Muscle of arm (tissue), 12 donors: Measurements from ENCODE around the gene PXDN. TPM values are rescaled to one million over a fixed set of nuclear protein-coding genes. Genes with fewer than 3 reads are reported as not detected.
A peak's percentile ranks its signal among the peaks of the same experiment; 100 is the strongest.
"Not testable (repeated sequence)": the region's sequence is repeated elsewhere in the genome, so short reads cannot be mapped to it uniquely, and the experiment has no call there.

Experiments used
- DNase-seq: peaks from one replicate; pipeline ENCODE4 v3.0.0-alpha.2; 2013
- polyA plus RNA-seq, 12 donors: library from polyadenylated mRNA; unstranded; fragments of 120-200 nt; gene quantifications; one replicate each; pipeline ENCODE4 v1.2.1, GENCODE V29; 2013; ENCODE audit not compliant: insufficient read length in 12 of 12

The PXDN gene
- polyA plus RNA-seq, 12 donors: 130 to 264 (median 161) TPM

DNA sequence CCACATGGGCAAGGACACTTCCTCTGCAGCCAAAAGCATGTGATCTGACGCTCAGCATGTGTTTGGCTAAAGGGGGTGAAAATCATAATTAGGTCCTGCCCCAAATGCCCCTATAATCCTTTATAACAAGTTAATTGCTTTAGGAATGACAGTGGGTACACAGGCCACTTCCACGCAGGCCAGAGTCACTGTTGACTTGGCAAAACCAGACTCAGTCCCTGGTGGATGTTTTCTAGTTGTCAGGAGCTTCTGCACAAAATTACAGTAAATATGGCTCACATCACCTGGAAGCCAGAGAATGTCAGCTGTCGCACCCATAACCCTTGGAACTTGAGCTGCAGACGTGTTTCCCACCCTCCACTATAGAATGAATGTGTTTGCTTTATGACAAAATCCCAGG is 13.3 kb upstream of the PXDN start:
- DNase-seq: no peak

DNA sequence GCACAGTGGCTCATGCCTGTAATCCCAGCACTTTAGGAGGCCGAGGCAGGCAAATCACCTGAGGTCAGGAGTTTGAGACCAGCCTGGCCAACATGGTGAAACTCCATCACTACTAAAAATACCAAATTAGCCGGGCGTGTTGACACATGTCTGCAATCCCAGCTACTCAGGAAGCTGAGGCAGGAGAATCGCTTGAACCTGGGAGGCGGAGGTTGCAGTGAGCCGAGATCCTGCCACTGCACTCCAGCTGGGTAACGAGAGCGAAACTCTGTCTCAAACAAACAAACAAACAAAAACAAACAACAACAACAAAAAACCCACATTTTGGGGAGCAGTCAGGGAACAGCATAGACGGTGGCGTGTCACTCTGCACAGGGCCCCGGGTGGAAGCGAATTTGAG is 12.8 kb upstream of the PXDN start:
- not testable (repeated sequence) for DNase-seq

DNA sequence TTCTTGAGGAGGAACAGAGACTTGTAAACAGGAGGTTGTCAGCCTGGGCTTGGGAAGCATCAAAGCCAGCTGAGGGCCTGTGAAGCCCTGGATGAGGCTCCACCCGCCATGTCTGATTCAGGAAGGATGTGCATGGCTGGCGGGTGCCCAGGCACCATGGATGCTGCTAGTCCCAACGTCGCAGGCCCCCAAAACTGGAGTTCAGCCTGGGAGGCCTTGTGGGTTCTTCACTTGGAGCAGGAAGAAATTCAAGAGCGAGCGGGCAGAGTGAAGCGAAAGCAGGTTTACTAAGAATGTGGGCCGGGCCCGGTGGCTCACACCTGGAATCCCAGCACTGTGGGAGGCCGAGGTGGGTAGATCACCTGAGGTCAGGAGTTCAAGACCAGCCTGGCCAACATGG is 12.1 kb upstream of the PXDN start:
- no peak for DNase-seq

DNA sequence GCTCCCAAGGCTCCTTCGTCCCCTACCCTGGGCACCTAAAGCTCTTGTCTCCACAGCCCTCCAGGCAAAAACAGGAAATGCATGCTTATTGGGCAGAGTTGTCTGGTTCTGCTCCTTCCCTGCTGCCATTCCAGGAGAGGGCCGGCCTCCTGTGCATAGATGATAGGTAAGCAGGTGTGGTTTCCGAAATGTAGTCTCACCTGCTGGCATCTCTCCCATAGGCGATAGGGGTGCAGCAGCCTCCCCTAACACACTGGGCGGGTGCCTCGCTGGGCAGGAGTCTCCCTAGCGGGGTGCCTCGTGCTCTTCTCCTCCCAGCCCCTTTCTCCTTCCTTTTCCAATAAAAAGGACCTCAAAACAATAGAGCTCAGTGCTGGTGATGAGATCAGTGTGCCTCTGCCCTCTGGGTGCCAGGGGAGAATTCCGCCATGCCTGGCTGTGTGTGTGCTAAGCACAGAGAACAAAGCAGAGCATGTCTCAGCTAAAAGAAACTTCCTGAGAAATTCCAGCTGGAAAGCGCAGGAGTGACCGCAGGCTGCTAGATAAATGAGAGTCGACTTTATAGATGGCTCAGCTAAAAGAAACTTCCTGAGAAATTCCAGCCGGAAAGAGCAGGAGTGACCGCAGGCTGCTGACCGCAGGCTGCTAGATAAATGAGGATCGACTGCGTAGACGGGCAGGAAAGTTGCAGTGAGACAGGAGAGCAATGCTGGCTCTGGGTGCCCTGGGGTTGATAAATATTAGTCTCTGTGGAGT is 11.3 kb upstream of the PXDN start:
- DNase-seq: no peak

DNA sequence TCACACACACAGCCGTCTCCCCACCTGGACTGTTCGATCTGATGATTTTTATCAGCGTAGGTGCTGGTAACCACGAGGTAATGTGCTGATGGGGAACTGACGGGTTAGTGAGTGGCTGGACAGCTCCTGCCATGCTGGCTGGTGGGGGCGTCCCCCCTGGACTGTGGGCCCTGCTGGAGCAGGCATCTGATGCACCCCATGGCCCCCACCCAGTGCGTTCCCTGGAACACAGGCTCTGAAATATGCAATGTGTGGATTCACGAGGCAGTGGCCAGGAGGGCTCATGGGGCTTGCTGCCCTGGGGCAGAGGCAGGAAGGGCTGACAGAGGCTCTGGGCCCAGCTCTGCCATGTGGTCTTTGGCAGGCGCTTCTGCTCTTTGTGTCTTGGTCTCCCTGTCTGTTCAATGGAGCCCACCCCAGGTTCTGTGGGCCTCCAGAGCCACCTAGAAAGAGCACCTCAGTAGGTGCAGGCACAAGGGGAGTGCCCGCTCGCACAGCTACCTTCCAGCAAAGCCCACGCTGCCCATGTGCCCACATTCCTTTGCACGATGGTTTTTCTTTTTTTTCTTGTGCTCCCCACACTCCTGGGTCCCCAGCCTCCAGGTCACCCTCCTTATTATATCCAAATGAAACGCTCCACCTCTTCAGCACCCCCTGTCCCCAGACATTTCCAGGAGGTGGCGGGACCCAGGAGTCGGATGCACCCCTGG is 10.3 kb upstream of the PXDN start:
- no peak for DNase-seq

DNA sequence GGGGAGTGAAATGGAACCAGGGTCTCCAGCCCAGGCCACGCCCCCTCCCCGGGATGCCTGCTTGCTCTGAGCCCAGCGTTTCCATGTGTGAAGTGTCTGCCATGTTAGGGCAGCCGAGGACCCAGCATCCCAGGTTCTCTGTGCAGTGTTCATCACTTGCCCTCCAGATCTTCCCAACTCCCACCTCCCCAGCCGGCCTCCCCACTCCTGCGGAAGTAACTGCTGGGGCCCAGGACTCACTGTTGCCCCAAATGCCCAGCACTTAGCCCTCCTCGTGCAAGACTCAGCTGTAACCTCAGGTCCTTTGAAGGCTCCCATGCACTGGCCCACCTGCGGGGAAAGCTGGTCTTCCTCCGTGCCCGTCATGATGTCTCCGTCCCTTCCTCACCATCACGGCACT is 9.7 kb upstream of the PXDN start:
- no peak for DNase-seq

DNA sequence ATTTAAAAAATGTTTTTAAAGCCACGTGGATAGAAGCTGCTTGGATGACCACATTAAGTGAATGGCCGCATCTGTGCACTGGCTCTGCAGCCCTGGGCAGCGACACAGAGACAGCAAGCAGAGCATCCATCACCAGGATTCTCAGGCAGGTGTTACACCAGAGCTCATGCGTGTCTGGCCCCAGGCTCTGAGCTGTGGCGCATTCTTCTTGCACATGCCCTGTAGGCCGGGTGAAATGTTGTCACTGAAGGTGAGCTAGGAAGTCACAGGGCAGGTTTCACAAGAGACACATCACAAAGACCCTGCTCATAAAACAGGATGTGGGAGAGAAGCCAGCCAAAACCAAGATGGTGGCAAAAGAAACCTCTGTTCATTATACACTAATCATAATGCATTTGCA is 8.4 kb upstream of the PXDN start:
- no peak for DNase-seq

DNA sequence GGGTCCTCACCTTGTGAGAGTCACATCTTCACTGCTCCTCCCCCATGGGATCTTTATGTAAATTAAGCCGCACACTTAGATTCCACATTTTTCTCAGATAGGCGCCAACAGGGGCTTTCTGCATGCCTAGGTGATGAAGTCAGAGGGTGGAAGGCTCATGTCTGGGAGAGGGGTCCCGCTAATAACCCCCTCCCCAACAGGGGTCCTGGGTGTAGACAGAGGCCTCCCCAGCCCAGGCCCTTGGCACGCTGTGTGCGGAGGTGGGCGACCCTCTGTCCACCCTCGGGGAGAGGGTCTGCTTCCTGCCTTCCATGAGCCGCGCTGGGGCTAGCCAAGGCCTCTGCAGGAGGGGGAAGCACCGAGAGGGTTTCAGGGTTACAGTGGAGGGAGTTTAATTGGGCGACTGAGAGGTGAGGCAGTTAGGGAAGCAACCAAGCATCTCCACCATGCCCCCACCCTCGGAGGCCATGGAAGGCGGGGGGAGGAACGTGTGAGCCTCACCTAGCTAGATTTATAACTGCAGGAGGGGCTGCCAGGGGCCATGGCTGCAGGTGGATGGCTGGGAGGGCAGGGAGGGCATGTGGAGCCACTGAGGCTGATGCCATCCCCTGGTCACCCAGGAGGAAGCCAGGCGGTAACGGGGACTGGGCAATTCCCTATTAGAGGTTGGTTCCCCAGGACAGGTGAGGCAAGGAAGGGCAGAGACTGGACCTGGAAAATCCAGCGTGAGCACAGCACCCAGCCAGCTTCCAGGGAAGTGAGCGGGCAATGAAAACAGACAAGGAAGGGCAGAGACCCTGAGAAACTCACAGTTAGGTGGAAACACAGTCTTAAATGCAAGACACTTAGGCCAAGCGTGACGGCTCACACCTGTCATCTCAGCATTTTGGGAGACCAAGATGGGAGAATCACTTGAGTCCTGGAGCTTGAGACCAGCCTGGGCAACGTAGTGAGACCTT is 7.7 kb upstream of the PXDN start:
- DNase-seq: no peak

DNA sequence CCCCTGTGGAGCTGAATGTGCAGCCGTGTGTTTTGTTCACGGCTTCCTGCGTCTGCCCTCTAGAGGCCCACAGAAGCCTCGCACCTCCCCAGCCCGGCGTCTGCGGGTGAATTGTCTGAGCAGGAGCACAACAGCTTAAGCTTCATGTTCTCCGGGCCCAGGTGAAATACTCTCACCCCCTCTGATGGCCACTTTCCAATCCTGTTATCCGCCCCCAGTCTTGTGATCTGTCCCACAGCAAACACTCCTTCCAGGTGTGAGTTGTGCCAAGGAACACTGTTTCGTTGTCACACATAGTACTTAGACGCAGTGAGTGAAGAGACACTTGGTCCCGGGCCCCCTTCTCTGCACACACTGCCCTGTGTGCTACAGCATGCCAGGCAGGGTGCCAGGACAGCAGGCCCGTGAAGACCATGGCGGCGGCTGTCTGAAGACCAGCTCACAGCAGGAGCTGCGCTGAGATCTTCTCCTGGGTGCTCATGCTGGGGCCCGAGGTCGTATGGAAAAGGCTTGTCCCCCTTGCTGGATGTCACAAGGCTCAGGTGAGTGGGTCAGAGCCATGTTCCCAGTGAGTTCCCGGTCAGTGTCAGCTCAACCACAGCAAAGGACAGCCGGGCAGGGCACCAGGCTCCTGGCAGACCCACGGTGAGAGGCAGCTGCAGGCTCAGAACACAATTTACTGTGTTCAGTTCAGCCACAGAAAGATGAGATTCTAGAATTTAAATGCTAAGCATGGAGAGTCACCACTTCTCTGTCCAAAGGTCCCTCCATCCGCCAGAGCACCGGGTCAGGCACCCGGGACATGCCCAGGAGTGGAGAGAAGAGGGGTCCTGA is 6.8 kb upstream of the PXDN start:
- peak; percentile 74 for DNase-seq

DNA sequence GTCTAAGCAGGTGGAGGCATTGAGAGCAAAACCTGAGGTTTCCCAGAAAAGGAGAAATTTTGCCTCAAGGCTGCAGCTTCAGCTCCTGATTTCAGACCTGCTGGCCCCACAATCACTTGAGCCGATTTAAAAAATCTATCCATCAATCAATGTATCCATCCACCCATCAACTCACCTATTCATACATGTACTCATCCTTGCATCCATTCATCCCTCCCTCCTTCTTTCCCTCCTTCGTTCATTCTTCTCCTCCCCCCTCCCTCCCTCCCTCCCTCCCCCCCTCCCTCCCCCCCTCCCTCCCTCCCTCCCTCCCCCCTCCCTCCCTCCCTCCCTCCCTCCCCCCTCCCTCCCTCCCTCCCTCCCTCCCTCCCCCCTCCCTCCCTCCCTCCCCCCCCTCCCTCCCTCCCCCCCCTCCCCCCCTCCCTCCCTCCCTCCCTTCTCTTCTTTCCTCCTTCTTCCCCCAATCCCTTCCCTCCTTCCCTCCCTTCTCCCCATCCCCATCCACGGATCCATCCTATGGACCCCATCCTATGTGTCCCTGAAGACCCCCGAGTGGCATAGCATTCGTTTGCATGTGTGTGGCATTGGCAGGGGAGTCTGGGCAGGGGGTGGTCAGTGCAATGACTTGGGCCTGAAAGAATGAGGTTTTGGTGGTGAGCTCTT is 6.1 kb upstream of the PXDN start:
- DNase-seq: no peak

DNA sequence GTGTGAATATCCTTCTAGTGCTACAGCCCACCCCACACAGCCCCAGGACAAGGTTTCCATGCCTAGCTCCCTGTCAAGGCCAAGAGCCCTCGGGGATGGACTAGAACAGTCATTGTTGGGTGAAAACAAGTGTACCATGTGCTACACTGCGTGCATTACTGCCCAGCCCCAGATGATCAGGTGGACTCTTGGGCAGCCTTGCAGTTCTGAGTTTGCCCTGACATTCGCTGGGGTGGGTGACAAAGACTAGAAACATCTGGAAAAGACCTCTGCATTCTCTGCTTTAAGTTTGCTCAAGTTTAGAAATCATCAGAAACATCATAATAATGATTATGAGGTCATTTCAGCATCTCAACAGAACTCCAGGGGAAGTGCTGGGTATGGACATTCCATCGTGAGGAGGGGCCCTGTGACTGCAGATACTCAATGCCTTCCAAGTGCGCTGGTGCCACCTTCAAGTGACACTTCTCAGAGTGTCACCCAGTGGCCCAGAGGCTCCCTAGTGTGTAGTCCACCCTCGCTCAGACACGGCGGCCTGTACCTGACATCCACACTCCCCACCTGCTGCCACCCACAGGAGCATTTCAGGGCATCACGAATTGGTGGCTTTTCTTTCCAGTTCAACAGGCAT is 5.3 kb upstream of the PXDN start:
- DNase-seq: no peak

DNA sequence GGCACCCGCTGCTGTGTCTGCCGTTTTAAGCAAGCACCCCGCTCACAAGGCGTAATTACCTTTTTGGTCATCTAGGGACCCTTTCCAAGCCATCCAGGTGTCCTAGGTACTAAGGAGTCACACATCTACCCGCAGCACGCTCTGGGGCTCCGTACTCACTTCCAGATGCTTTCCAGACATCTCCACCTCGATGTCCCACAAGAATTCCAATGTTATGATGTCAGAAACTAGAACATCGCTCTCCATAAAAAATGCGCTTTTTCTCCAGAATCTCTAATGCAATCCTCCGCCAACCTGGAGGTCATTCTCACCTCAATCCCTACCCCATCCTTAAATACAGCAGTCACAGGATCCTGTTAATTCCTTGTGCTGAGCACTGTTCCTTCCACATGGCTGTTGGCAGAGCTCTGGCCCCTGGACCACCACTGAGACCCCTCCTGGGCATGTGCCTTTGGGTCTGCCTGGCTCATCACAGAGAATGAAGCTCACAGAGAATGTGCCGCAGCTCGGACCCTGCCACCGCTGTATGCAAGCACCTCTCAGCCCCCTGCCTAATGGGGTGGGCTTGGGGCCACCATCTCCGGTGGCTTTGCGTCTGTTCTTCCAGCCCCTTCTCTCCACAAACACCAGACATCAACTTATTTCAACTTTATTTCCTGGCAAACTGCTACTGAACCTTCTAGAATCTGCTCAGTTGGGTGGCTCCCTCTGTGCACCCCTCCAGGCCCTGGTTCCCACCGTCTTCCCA is 4.6 kb upstream of the PXDN start:
- no peak for DNase-seq

DNA sequence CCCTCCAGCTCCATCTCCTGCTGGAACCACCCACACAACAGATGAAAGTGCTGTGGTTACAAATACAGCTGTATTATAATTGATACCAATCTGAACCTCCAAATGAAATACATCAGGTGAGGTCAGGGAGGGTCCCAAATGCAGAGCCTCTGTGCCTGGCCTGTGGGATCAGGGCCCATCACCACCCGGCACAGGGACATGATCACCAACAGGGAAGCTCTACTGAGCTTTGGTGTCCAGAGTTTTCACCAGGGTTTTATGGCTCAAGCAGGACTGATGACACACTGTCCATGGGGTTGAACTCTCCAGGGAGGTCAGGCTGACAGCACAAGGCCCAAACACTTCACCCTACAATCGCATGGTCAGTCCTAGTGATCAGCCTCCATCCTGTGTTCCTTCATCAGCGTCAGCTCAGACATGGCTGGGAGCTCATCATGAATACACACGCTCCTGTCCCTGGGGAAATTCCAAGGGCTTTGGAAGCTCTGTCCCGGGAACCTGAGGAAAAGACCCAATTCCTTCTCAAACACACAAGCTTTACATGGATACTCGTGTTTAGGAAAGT is 3.9 kb upstream of the PXDN start:
- no peak for DNase-seq

DNA sequence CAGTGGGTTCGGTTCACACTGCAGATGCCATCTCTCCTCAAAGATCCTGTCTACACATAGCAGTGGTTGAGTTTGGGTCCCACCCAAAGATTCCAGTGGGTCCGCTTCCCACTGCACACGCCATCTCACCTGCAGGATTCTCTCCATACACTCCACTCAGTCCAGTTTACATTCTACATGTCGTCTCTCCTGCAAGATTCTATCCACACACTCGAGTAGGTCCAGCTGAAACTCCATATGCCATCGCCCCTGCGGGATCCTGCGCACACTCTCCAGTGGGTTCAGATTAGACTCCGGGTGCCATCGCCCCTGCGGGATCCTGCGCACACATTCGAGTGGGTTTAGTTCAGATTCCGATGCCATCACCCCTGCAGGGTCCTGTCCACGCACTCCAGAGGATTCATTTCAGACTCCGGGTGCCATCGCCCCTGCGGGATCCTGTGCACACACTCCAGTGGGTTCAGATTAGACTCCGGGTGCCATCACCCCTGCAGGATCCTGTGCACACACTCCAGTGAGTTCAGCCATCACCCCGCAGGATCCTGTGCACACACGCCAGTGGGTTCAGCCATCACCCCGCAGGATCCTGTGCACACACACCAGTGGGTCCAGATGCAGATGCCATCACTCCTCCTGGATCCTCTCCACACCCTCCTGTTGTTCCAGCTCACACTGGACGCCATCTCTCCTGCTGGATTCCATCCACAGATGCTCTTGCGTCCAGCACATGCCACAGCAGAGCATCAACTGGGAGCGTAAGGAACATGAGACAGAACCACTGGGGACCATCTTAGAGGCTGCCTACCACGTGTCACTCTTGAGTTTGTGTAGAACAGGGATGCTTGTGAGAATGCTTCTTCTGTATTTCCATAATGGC is 3.0 kb upstream of the PXDN start:
- DNase-seq: no peak

DNA sequence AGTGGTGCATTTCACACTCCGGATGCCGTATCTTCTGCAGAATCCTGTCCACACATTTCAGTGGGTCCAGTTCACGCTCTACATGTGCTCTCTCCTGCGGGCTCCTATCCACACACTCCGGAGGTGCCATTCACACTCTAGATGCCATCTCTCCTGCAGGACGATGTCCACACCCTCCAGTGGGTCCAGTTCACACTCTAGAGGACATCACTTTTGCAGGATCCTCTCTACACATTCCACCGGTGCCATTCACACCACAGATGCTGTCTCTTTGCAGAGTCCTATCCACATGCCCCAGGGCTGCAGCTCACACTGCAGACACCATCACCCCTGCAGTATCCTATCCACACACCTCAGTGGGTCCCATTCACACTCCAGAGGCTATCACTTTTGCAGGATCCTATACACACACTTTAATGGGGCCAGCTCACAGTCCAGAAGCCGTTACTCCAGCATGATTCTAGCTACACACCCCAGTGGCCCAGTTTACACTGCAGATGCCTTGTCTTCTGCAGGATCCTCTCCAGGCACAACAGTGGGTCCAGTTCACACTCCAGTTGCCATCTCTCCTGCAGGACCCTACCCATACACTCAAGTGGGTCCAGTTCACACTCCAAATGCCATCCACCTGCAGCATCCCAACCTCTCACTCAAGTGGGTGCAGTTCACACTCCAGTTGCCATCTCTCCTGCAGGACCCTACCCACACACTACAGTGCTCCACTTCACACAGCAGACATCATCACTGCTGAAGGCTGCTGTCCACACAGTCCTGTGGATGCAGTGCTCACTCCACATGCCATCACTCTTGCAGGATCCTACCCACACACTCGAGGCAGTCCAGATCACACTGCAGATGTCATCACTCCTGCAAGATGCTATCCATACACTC is 2.1 kb upstream of the PXDN start:
- no peak for DNase-seq

DNA sequence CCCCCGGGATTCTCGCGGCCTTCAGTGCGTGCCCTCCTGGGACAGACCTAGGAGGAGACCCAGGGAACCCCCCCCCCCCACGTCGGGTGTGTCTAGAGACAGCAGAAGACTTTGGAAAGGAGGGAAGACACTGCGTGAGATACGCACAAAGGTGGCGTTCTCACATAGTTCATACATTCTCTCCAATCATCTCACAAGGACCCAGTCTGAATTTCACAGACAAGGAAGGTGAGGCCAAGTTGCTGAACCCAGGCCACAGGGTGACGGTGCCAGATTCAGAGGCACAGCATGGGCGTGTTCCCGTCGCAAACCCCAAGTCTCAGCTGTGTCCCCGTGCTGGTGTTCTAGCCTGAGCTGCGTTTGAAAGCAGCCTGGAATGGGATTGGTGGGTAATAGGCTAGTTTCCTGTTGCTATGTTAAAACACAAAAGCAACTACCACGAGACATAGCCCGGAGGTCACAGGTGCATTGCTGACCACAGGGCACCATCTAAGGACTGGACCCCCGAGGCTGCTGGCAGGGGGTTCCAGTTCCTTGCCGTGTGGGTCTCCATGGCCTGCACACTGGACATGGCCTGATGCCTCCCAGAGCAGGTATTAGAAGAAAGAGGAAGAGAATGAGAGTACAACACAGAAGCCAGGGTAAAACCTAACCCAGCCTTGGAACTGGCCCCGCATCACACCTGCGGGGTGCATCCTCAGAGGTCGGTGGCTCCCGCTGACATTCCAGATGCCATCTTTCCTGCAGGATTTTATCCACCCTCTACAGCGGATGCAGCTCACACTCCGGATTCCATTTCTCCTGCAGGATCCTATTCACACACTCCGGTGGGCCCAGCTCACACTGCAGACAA is 1.1 kb upstream of the PXDN start:
- no peak for DNase-seq

DNA sequence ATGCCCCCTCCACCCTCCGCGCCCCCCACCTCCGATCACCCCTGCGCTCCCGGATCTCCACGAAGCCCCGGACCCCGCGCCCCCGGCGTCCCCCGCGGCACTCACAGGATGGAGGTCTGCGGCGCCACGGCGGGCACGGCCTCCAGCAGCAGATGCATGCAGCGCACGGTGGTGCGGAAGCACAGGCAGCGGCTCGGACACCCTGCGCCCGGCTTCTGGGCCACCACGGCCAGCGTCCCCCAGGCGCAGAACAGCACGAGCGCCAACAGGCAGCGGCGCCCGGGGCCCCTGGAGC is 217 bp downstream of the PXDN start:
- DNase-seq: no peak
